IMR-90 (cell line): ENCODE data around the gene LEUTX. TPM values are rescaled to one million over a fixed set of nuclear protein-coding genes. Genes with fewer than 3 reads are reported as not detected.

Experiments used
- ATAC-seq: fragments of 200-7000 bp; cut with Tn5 transposase; 2 replicates; pipeline ENCODE4 v1.9.1; 2020; ENCODE audit warnings: low read depth, mild to moderate bottlenecking, moderate library complexity
- BruUV-seq: library from RNA; stranded (reverse); fragments of 400-500 nt; replicated peaks from 2 replicates; lab custom pipeline; 2021; lab: Mats Ljungman, UMichigan
- CTCF ChIA-PET: fragments of 300-600 bp; formaldehyde crosslinking; extraction: SDS; loops from one replicate; lab custom pipeline; 2021; ENCODE audit warnings: antibody characterized with exemption; lab: Yijun Ruan, JAX
- POLR2A ChIA-PET: fragments of 300-600 bp; sonication (Branson Sonifier 250); formaldehyde crosslinking; loops from one replicate; lab custom pipeline; 2022; ENCODE audit warnings: antibody characterized with exemption; ENCODE audit not compliant: unreplicated experiment; lab: Charles Lee
- DNase-seq: peaks from one replicate; pipeline ENCODE4 v3.0.0; 2013
- H2AFZ ChIP-seq: replicated peaks from 2 replicates; pipeline ENCODE3; 2013; ENCODE audit warnings: low read length, mild to moderate bottlenecking; ENCODE audit not compliant: poor library complexity
- H2AK5ac ChIP-seq: 2 replicates; pipeline ENCODE4 v1.6.1; 2013; ENCODE audit warnings: low read depth, low read length, inconsistent platforms
- H2AK9ac ChIP-seq: replicated peaks from 2 replicates; pipeline ENCODE3; 2013; ENCODE audit warnings: mild to moderate bottlenecking, low read depth, low read length, moderate library complexity; ENCODE audit not compliant: poor library complexity
- H2BK120ac ChIP-seq: 2 replicates; pipeline ENCODE4 v1.6.1; 2013; ENCODE audit warnings: low read depth, low read length, inconsistent platforms
- H2BK15ac ChIP-seq: 3 replicates; pipeline ENCODE4 v1.6.1; 2013; ENCODE audit warnings: low read depth, low read length, inconsistent platforms
- H2BK20ac ChIP-seq: 2 replicates; pipeline ENCODE4 v1.6.1; 2013; ENCODE audit warnings: low read depth, mild to moderate bottlenecking, inconsistent platforms, low read length, moderate library complexity
- H2BK5ac ChIP-seq: 2 replicates; pipeline ENCODE4 v1.6.1; 2013; ENCODE audit warnings: mild to moderate bottlenecking, low read depth, low read length, inconsistent platforms; ENCODE audit not compliant: poor library complexity, severe bottlenecking
- H3K14ac ChIP-seq: replicated peaks from 2 replicates; pipeline ENCODE4 v1.6.1; 2013; ENCODE audit warnings: low read depth, low read length, inconsistent platforms
- H3K18ac ChIP-seq: 2 replicates; pipeline ENCODE4 v1.6.1; 2013; ENCODE audit warnings: low read depth, low read length, control low read depth
- H3K23ac ChIP-seq: 2 replicates; pipeline ENCODE4 v1.6.1; 2013; ENCODE audit warnings: low read depth, low read length, inconsistent platforms
- H3K27ac ChIP-seq: 2 replicates; pipeline ENCODE4 v1.5.1; 2013; ENCODE audit warnings: mild to moderate bottlenecking, control low read depth, low read length; ENCODE audit not compliant: insufficient read depth
- H3K27me3 ChIP-seq: 2 replicates; pipeline ENCODE4 v1.6.1; 2013; ENCODE audit warnings: low read length; ENCODE audit not compliant: control insufficient read depth, insufficient read depth
- H3K36me3 ChIP-seq: 2 replicates; pipeline ENCODE4 v1.6.1; 2013; ENCODE audit warnings: low read length, mixed read lengths; ENCODE audit not compliant: control insufficient read depth, insufficient read depth
- H3K4ac ChIP-seq: 2 replicates; pipeline ENCODE4 v1.6.1; 2013; ENCODE audit warnings: low read depth, low read length, inconsistent platforms
- H3K4me1 ChIP-seq: 2 replicates; pipeline ENCODE4 v1.6.1; 2013; ENCODE audit warnings: low read length, mixed read lengths; ENCODE audit not compliant: control insufficient read depth, insufficient read depth
- H3K4me2 ChIP-seq: 2 replicates; pipeline ENCODE4 v1.6.1; 2013; ENCODE audit warnings: low read depth, mild to moderate bottlenecking, control low read depth, low read length, moderate library complexity
- H3K4me3 ChIP-seq: 2 replicates; pipeline ENCODE4 v1.5.1; 2013; ENCODE audit warnings: low read depth, mild to moderate bottlenecking, control low read depth, low read length, moderate library complexity; ENCODE audit not compliant: insufficient read depth
- H3K56ac ChIP-seq: 2 replicates; pipeline ENCODE4 v1.6.1; 2013; ENCODE audit warnings: low read length, inconsistent platforms; ENCODE audit not compliant: insufficient read depth; ENCODE audit errors: extremely low read depth
- H3K79me1 ChIP-seq, 2 experiments: 2 replicates each; pipeline ENCODE4 v1.6.1; 2013; ENCODE audit warnings: low read length in 2 of 2, inconsistent platforms in 1 of 2, low read depth in 1 of 2
- H3K9ac ChIP-seq: 2 replicates; pipeline ENCODE4 v1.6.1; 2013; ENCODE audit warnings: low read depth, low read length, control low read depth
- H3K9me1 ChIP-seq: 2 replicates; pipeline ENCODE4 v1.6.1; 2013; ENCODE audit warnings: low read length, inconsistent platforms; ENCODE audit not compliant: insufficient read depth
- H3K9me3 ChIP-seq: 2 replicates; pipeline ENCODE4 v1.6.1; 2013; ENCODE audit warnings: low read length; ENCODE audit not compliant: control insufficient read depth, insufficient read depth
- H4K20me1 ChIP-seq: 2 replicates; pipeline ENCODE4 v1.6.1; 2013; ENCODE audit warnings: low read length, inconsistent platforms; ENCODE audit not compliant: insufficient read depth
- H4K5ac ChIP-seq: 2 replicates; pipeline ENCODE4 v1.6.1; 2013; ENCODE audit warnings: mild to moderate bottlenecking, low read depth, low read length, control low read depth
- H4K8ac ChIP-seq, 2 experiments: 2 replicates each; pipeline ENCODE4 v1.6.1; 2013; ENCODE audit warnings: low read depth in 2 of 2, low read length in 2 of 2, control low read depth in 1 of 2, inconsistent platforms in 1 of 2
- H4K91ac ChIP-seq: 2 replicates; pipeline ENCODE4 v1.6.1; 2013; ENCODE audit warnings: low read depth, low read length, inconsistent platforms; ENCODE audit not compliant: insufficient read depth
- BHLHE40 ChIP-seq: fragments of 150-350 bp; IDR thresholded peaks from 2 replicates; pipeline ENCODE4 v1.6.1; 2016; ENCODE audit warnings: mild to moderate bottlenecking, low read depth, low read length
- CEBPB ChIP-seq: IDR thresholded peaks from 2 replicates; pipeline ENCODE4 v1.6.1; 2012; ENCODE audit warnings: low read depth, low read length, improper control_type of control experiment
- MAFK ChIP-seq: IDR thresholded peaks from 2 replicates; pipeline ENCODE4 v1.6.1; 2012; ENCODE audit warnings: low read depth, low read length, improper control_type of control experiment
- MAZ ChIP-seq: IDR thresholded peaks from 2 replicates; pipeline ENCODE4 v1.6.1; 2012; ENCODE audit warnings: low read depth, mild to moderate bottlenecking, low read length, improper control_type of control experiment, moderate library complexity, borderline replicate concordance
- MXI1 ChIP-seq: IDR thresholded peaks from 2 replicates; pipeline ENCODE4 v1.6.1; 2012; ENCODE audit warnings: low read depth, mild to moderate bottlenecking, low read length, moderate library complexity, borderline replicate concordance
- NFE2L2 ChIP-seq: fragments of 150-350 bp; IDR thresholded peaks from 2 replicates; pipeline ENCODE4 v1.6.1; 2016; ENCODE audit warnings: low read depth, mild to moderate bottlenecking, low read length
- RAD21 ChIP-seq: IDR thresholded peaks from 2 replicates; pipeline ENCODE4 v1.6.1; 2012; ENCODE audit warnings: low read length, improper control_type of control experiment
- RCOR1 ChIP-seq: IDR thresholded peaks from 2 replicates; pipeline ENCODE4 v1.6.1; 2012; ENCODE audit warnings: mild to moderate bottlenecking, low read length, improper control_type of control experiment; ENCODE audit not compliant: insufficient replicate concordance
- RFX5 ChIP-seq: IDR thresholded peaks from 2 replicates; pipeline ENCODE4 v1.8.0; 2012; ENCODE audit warnings: low read depth, mild to moderate bottlenecking, low read length, moderate library complexity
- WGBS, 2 experiments: methylation state at CpG; one replicate each; pipeline versions ENCODE4 v1.1.5 to v1.1.7; 2013; ENCODE audit warnings: missing lambda C conversion rate in 2 of 2; ENCODE audit not compliant: insufficient read length in 1 of 2; ENCODE audit errors: extremely low coverage in 2 of 2; 5-methylcytosine and 5-hydroxymethylcytosine counted together
- dilution Hi-C: fragments of 300-500 bp; cut with HindIII; formaldehyde crosslinking; loops from one replicate; pipeline ENCODE4 v1.14.3; 2018; ENCODE audit warnings: low sequenced_read_pairs; ENCODE audit not compliant: unreplicated experiment
- in situ Hi-C: fragments of 300-500 bp; cut with MboI; formaldehyde crosslinking; loops from 3 replicates; pipeline ENCODE4 v1.14.3; 2019; ENCODE audit warnings: low sequenced_read_pairs, inconsistent platforms, mixed read lengths
- intact Hi-C: fragments of 100-400 bp; cut with micrococcal nuclease; formaldehyde crosslinking; loops from 2 replicates; pipeline ENCODE4 v1.10.0; 2022
- polyA plus RNA-seq, 3 experiments: library from polyadenylated mRNA; depleted of rRNA; stranded (reverse); fragments of >200 nt; gene quantifications; 2 replicates each; pipeline ENCODE4 v1.2.3, GENCODE V29; 2012; ENCODE audit warnings: low replicate concordance in 1 of 3
- total RNA-seq: library from RNA; depleted of rRNA; stranded (reverse); fragments of >200 nt; gene quantifications from 2 replicates; pipeline ENCODE4 v1.2.3, GENCODE V29; 2012
- TF ChIP-seq, protein P1 (sequence below): fragments of 150-350 bp; IDR thresholded peaks from 2 replicates; pipeline ENCODE4 v1.6.1; 2017; ENCODE audit warnings: mild to moderate bottlenecking, antibody characterized with exemption, low read length, low read depth
- TF ChIP-seq, protein P2 (sequence below): conservative IDR thresholded peaks from 2 replicates; pipeline ENCODE4 v1.5.1; 2012; ENCODE audit warnings: mild to moderate bottlenecking, low read depth, low read length, improper control_type of control experiment
- TF ChIP-seq, protein P3 (sequence below): fragments of 150-350 bp; IDR thresholded peaks from 2 replicates; pipeline ENCODE4 v1.6.1; 2016; ENCODE audit warnings: low read depth, mild to moderate bottlenecking, low read length, moderate library complexity, borderline replicate concordance

Gene LEUTX
- total and polyA plus RNA-seq, 2 of the 4 experiments (the other 2 are of a cell fraction): not detected

DNA sequence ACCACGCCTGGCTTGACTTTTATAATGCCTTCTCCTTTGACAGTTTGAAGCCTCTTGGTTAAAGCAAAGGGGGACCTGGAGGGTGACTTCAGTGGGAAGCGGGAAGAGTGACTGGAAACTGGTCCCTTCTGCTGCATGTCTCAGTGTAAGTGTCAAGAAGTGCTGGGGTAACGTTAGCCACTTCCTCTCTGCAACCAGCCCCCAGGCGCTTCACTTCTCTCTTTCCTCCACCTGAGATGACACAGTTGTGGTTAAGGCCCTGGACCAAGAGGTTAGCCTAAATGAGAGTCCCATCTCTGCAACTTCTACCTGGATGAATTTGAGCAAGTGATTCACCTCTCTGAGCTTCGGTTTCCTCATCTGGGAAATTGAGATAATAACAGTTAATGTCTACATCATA is 16.3 kb downstream of the LEUTX start:
- H3K27me3 ChIP-seq: peaks cover 5% of the 10 kb centered on the region
- no peaks in the 10 kb centered on the region for H4K20me1 ChIP-seq
- CTCF ChIA-PET: no interaction called here
- H2BK5ac ChIP-seq: no peak overlapping the region
- in situ Hi-C loops: no loop called here
- H2BK120ac ChIP-seq: no peak overlapping the region
- H3K4me3 ChIP-seq: no peak overlapping the region
- TF ChIP-seq MXI1: no peak
- no peak for TF ChIP-seq MAZ
- TF ChIP-seq MAFK: no peak
- TF ChIP-seq, protein P1, sequence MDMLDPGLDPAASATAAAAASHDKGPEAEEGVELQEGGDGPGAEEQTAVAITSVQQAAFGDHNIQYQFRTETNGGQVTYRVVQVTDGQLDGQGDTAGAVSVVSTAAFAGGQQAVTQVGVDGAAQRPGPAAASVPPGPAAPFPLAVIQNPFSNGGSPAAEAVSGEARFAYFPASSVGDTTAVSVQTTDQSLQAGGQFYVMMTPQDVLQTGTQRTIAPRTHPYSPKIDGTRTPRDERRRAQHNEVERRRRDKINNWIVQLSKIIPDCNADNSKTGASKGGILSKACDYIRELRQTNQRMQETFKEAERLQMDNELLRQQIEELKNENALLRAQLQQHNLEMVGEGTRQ: no peak
- TF ChIP-seq, protein P2, sequence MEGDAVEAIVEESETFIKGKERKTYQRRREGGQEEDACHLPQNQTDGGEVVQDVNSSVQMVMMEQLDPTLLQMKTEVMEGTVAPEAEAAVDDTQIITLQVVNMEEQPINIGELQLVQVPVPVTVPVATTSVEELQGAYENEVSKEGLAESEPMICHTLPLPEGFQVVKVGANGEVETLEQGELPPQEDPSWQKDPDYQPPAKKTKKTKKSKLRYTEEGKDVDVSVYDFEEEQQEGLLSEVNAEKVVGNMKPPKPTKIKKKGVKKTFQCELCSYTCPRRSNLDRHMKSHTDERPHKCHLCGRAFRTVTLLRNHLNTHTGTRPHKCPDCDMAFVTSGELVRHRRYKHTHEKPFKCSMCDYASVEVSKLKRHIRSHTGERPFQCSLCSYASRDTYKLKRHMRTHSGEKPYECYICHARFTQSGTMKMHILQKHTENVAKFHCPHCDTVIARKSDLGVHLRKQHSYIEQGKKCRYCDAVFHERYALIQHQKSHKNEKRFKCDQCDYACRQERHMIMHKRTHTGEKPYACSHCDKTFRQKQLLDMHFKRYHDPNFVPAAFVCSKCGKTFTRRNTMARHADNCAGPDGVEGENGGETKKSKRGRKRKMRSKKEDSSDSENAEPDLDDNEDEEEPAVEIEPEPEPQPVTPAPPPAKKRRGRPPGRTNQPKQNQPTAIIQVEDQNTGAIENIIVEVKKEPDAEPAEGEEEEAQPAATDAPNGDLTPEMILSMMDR: no peak
- no peak for TF ChIP-seq RFX5
- no peak for TF ChIP-seq BHLHE40
- TF ChIP-seq NFE2L2: no peak
- no peak for TF ChIP-seq RAD21
- no peak for TF ChIP-seq RCOR1
- TF ChIP-seq CEBPB: no peak
- TF ChIP-seq, protein P3, sequence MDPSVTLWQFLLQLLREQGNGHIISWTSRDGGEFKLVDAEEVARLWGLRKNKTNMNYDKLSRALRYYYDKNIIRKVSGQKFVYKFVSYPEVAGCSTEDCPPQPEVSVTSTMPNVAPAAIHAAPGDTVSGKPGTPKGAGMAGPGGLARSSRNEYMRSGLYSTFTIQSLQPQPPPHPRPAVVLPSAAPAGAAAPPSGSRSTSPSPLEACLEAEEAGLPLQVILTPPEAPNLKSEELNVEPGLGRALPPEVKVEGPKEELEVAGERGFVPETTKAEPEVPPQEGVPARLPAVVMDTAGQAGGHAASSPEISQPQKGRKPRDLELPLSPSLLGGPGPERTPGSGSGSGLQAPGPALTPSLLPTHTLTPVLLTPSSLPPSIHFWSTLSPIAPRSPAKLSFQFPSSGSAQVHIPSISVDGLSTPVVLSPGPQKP: no peak
- H2AFZ ChIP-seq: no peak overlapping the region
- BruUV-seq: no TSS peak
- H3K9ac ChIP-seq: no peak overlapping the region
- no peak overlapping the region for H3K23ac ChIP-seq
- no peaks in the 10 kb centered on the region for H3K36me3 ChIP-seq
- no peaks in the 10 kb centered on the region for H3K79me1 ChIP-seq
- H4K5ac ChIP-seq: no peak overlapping the region
- H3K56ac ChIP-seq: no peak overlapping the region
- no peak overlapping the region for H4K8ac ChIP-seq
- no peak overlapping the region for H4K91ac ChIP-seq
- no peak for DNase-seq
- no peak overlapping the region for H3K4ac ChIP-seq
- H2AK9ac ChIP-seq: no peak overlapping the region
- no peak overlapping the region for H2AK5ac ChIP-seq
- no peaks in the 10 kb centered on the region for H3K4me1 ChIP-seq
- H3K14ac ChIP-seq: no peak overlapping the region
- intact Hi-C loops: no loop called here
- H2BK20ac ChIP-seq: no peak overlapping the region
- ATAC-seq: no peak
- no peaks in the 10 kb centered on the region for H3K9me1 ChIP-seq
- POLR2A ChIA-PET: no interaction called here
- no CpG with 5 or more reads among the region's 5 CpGs for WGBS, 2 experiments
- no peaks in the 10 kb centered on the region for H3K9me3 ChIP-seq
- H3K4me2 ChIP-seq: no peak overlapping the region
- no peak overlapping the region for H3K18ac ChIP-seq
- H2BK15ac ChIP-seq: no peak overlapping the region
- dilution Hi-C loops: no loop called here
- no peak overlapping the region for H3K27ac ChIP-seq
